Left lung (tissue), 10 donors: ENCODE data around the gene TAOK3. TPM values are rescaled to one million over a fixed set of nuclear protein-coding genes. Genes with fewer than 3 reads are reported as not detected.

Experiments
- ATAC-seq: fragments of 200-7000 bp; cut with Tn5 transposase; one replicate; pipeline ENCODE4 v1.9.1; 2020; ENCODE audit warnings: moderate library complexity
- DNase-seq, 4 donors: peaks; one replicate each; pipeline ENCODE4 v3.0.0-alpha.2; 2013 to 2020
- H3K27ac ChIP-seq, 2 donors: fragments of 200-600 bp; sonication (generic) in 1 of 2; one replicate each; pipeline versions ENCODE4 v1.5.0 to v1.8.0; 2020 to 2021
- H3K27me3 ChIP-seq, 2 donors: fragments of 200-600 bp; sonication (generic) in 1 of 2; one replicate each; pipeline versions ENCODE4 v1.5.0 to v1.8.0; 2020 to 2021
- H3K36me3 ChIP-seq, 2 donors: fragments of 200-600 bp; sonication (generic) in 1 of 2; one replicate each; pipeline versions ENCODE4 v1.5.0 to v1.8.0; 2020 to 2021
- H3K4me1 ChIP-seq, 2 donors: fragments of 200-600 bp; one replicate each; pipeline ENCODE4 v1.8.0; 2021
- H3K4me3 ChIP-seq, 2 donors: fragments of 200-600 bp; sonication (generic) in 1 of 2; one replicate each; pipeline versions ENCODE4 v1.5.0 to v1.8.0; 2020 to 2021; ENCODE audit warnings: mild to moderate bottlenecking in 1 of 2
- H3K9me3 ChIP-seq, 2 donors: fragments of 200-600 bp; sonication (generic) in 1 of 2; one replicate each; pipeline versions ENCODE4 v1.5.0 to v1.8.0; 2020 to 2021
- CTCF ChIP-seq, 2 donors: fragments of 200-600 bp; sonication (generic) in 1 of 2; IDR thresholded peaks; one replicate each; pipeline versions ENCODE4 v1.5.0 to v1.8.0; 2021; ENCODE audit warnings: antibody characterized with exemption in 2 of 2
- intact Hi-C, 2 donors: fragments of 100-400 bp; cut with DNase I; formaldehyde crosslinking; loops; one replicate each; pipeline versions ENCODE4 v1.11.2 to v1.14.2; 2022
- polyA plus RNA-seq, 6 donors: library from polyadenylated mRNA; unstranded; fragments of 120-200 nt; gene quantifications; one replicate each; pipeline ENCODE4 v1.2.1, GENCODE V29; 2013; ENCODE audit not compliant: insufficient read length in 6 of 6
- total RNA-seq, 2 donors: library from RNA; stranded (reverse); fragmentation: NEBNext Ultra II Directional; extraction: Animal tissue kit (Norgen Biotek cat#: 25700); gene quantifications; one replicate each; pipeline ENCODE4 v1.2.1, GENCODE V29; 2021
- donor health status: DM: no; HTN: yes; CAD: no.
- donor health status: DM: no; HTN: no; CAD: no.

The TAOK3 gene
- total and polyA plus RNA-seq, 8 donors: 39.5 to 61.8 (median 52.1) TPM

- no peak overlapping the region for H3K4me3 ChIP-seq
- intact Hi-C loops: loop anchor here in 1 of 2 donors (5.0 kb wide), 1 partner anchor 194 kb away; the partner anchor contains the start of gene SUDS3
- TF ChIP-seq CTCF (IDR thresholded peaks at IDR 0.05): no peak
- H3K4me1 ChIP-seq: peaks cover 0 to 13% of the 10 kb centered on the region in 2 donors
- DNase-seq (no peak), ATAC-seq (no peak)
- H3K27me3 ChIP-seq: no peaks in the 10 kb centered on the region
- H3K36me3 ChIP-seq: peaks cover 0 to 34% of the 10 kb centered on the region in 2 donors
- no peaks in the 10 kb centered on the region for H3K9me3 ChIP-seq
- H3K27ac ChIP-seq: no peak overlapping the region
These were observed 189.6 kb downstream of the TAOK3 start for GRCh38 chr12:118183155-118183554.

- Histone ChIP-seq H3K27ac (peak overlapping the region in 1 of 2 donors; percentile 33), H3K9me3 (no peaks in the 10 kb centered on the region), H3K4me1 (peaks cover 0 to 6% of the 10 kb centered on the region in 2 donors), H3K27me3 (no peaks in the 10 kb centered on the region), H3K36me3 (peaks cover 0 to 95% of the 10 kb centered on the region in 2 donors), H3K4me3 (no peak overlapping the region)
- intact Hi-C loops: no loop called here
- ATAC-seq (peak; percentile 54), DNase-seq (no peak)
- TF ChIP-seq CTCF (IDR thresholded peaks at IDR 0.05): no peak
These were observed 196.8 kb downstream of the TAOK3 start for GRCh38 chr12:118175823-118176447.

GRCh38 chr12:118166946-118167345 is 205.8 kb downstream of the TAOK3 start:
- Histone ChIP-seq H3K27ac (no peak overlapping the region), H3K36me3 (peaks cover 0 to 64% of the 10 kb centered on the region in 2 donors), H3K9me3 (no peaks in the 10 kb centered on the region), H3K4me1 (no peaks in the 10 kb centered on the region), H3K27me3 (no peaks in the 10 kb centered on the region), H3K4me3 (no peak overlapping the region)
- intact Hi-C loops: no loop called here
- DNase-seq (no peak), ATAC-seq (no peak)
- no peak for TF ChIP-seq CTCF (IDR thresholded peaks at IDR 0.05)

- no peaks in the 10 kb centered on the region for H3K4me1 ChIP-seq
- no peaks in the 10 kb centered on the region for H3K27me3 ChIP-seq
- peak; percentile 96 for ATAC-seq
- peak in 1 of 4 donors; percentile 44 for DNase-seq
- no peak overlapping the region for H3K4me3 ChIP-seq
- H3K27ac ChIP-seq: no peak overlapping the region
- intact Hi-C loops: no loop called here
- peaks cover 0 to 64% of the 10 kb centered on the region in 2 donors for H3K36me3 ChIP-seq
- H3K9me3 ChIP-seq: no peaks in the 10 kb centered on the region
- TF ChIP-seq CTCF (IDR thresholded peaks at IDR 0.05): peak in 1 of 2 donors; percentile 29
These were observed 207.8 kb downstream of the TAOK3 start for GRCh38 chr12:118164798-118165486.

GRCh38 chr12:118160536-118160935 is 212.2 kb downstream of the TAOK3 start:
- Histone ChIP-seq H3K27ac (no peak overlapping the region), H3K4me3 (no peak overlapping the region), H3K36me3 (peaks cover 0 to 71% of the 10 kb centered on the region in 2 donors), H3K9me3 (no peaks in the 10 kb centered on the region), H3K27me3 (no peaks in the 10 kb centered on the region), H3K4me1 (no peaks in the 10 kb centered on the region)
- no peak for TF ChIP-seq CTCF (IDR thresholded peaks at IDR 0.05)
- DNase-seq (no peak), ATAC-seq (no peak)
- intact Hi-C loops: no loop called here
